ENCODE measurements around the gene RNF181.

The RNF181 gene

GRCh38 chr2:85619617-85620016 lies 24.1 kb downstream of the RNF181 start:
- no peak for DNase-seq

- no peak for DNase-seq
These were observed 25.8 kb downstream of the RNF181 start for GRCh38 chr2:85621338-85621737.

- DNase-seq, result no peak
These were observed 28.4 kb downstream of the RNF181 start for GRCh38 chr2:85623991-85624390.

DNA sequence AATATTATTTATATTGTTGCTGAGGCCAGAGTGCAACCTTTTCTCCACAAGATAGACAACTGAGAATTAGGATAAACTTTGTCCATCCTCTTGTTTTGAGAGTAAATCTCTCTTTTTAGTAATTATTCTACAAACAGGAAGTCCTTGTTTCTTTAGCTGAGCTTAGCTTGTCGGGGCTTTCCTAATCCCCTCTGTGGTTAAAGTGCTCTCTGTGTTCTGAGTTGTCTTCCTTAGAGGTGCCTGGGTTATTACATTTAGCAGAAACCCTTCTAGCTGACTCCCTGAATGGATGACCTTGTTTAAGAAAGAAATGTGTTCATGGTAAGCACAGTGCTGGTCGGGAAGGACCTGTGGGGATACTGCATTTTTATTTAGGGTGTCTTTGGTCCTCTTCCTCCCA lies 33.1 kb downstream of the RNF181 start:
- no peak for DNase-seq

GRCh38 chr2:85631316-85631715 lies 35.8 kb downstream of the RNF181 start:
- no peak for DNase-seq

GRCh38 chr2:85635011-85635410 lies 39.5 kb downstream of the RNF181 start:
- DNase-seq, result no peak

DNA sequence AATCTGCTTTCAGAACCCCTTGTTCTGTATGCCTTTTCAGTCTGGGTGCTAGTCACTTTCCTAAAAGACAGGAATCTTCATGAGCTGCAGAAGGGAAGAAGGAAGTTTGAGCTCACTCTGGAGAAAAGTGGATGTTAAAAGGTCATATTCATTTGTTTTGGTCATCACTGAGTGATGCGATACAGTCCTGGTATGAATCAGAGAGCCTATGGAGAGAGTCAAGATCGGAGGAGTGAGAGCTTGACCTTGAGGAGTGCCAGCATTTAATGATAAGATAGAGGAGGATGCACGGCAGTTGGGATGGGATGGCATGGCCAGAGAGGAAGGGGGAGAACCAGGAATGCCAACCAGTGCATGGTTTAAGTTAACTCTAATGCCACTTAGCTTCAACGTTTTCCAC lies 40.1 kb downstream of the RNF181 start:
- no peak for DNase-seq

DNA sequence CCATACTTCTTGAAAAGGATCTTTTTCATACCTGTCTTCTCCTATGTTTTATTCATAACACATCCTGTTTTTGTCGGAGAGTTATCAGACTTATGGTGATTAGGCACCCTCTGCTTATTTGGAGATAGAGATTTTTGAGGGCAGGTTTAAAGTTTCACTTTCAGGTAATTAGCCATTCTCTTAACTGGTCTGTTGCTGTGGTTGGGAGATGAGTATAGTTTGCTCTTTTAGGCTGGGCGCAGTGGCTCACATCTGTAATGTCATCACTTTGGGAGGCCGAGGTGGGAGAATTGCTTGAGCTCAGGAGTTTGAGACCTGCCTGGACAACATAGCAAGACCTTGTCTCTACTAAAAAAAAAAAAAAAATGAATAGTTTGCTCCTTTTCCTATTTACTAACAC lies 47.2 kb downstream of the RNF181 start:
- DNase-seq, result no peak

- no peak for DNase-seq
These were observed 49.4 kb downstream of the RNF181 start for GRCh38 chr2:85644909-85645308.

GRCh38 chr2:85646166-85646565 lies 50.6 kb downstream of the RNF181 start:
- DNase-seq, result no peak

Data from NCI-H774 (cell line).